Heart left ventricle (tissue), 16 donors: ENCODE data around the gene EIF1B. TPM values are rescaled to one million over a fixed set of nuclear protein-coding genes. Genes with fewer than 3 reads are reported as not detected.

Experiments used
- ATAC-seq, 4 donors: fragments of 200-7000 bp; cut with Tn5 transposase; one replicate each; pipeline ENCODE4 v1.9.1; 2020 to 2022; ENCODE audit warnings: moderate library complexity in 4 of 4, mild to moderate bottlenecking in 3 of 4, moderate number of reproducible peaks in 1 of 4
- DNase-seq, 5 donors: peaks; one replicate each; pipeline ENCODE4 v3.0.0-alpha.2; 2020
- H3K27ac ChIP-seq, 12 donors: fragments of 200-600 bp; sonication (generic) in 4 of 12; one replicate each; pipeline versions ENCODE4 v1.5.0 to v1.8.0; 2016 to 2022; ENCODE audit warnings: mild to moderate bottlenecking in 2 of 12
- H3K27me3 ChIP-seq, 9 donors: fragments of 200-600 bp; sonication (generic) in 2 of 9; one replicate each; pipeline versions ENCODE4 v1.5.1 to v1.8.0; 2016 to 2022; ENCODE audit warnings: mild to moderate bottlenecking in 3 of 9
- H3K36me3 ChIP-seq, 9 donors: fragments of 200-600 bp; sonication (generic) in 2 of 9; one replicate each; pipeline versions ENCODE4 v1.5.0 to v1.8.0; 2018 to 2022; ENCODE audit warnings: mild to moderate bottlenecking in 2 of 9
- H3K4me1 ChIP-seq, 12 donors: fragments of 200-600 bp; sonication (generic) in 4 of 12; one replicate each; pipeline versions ENCODE4 v1.5.0 to v1.8.0; 2016 to 2022; ENCODE audit warnings: mild to moderate bottlenecking in 3 of 12
- H3K4me3 ChIP-seq, 12 donors: fragments of 200-600 bp; sonication (generic) in 4 of 12; one replicate each; pipeline versions ENCODE4 v1.5.0 to v1.8.0; 2017 to 2022; ENCODE audit warnings: mild to moderate bottlenecking in 9 of 12, moderate library complexity in 4 of 12
- H3K9me3 ChIP-seq, 12 donors: fragments of 200-600 bp; sonication (generic) in 4 of 12; one replicate each; pipeline versions ENCODE4 v1.5.0 to v1.8.0; 2016 to 2022; ENCODE audit warnings: mild to moderate bottlenecking in 1 of 12
- CTCF ChIP-seq, 12 donors: fragments of 200-600 bp; sonication (generic) in 4 of 12; IDR thresholded peaks; one replicate each; pipeline versions ENCODE4 v1.5.0 to v1.8.0; 2018 to 2022; ENCODE audit warnings: antibody characterized with exemption in 12 of 12, mild to moderate bottlenecking in 5 of 12
- POLR2A ChIP-seq, 2 donors: fragments of 450-650 bp; IDR thresholded peaks; one replicate each; pipeline ENCODE4 v1.6.1; 2017; ENCODE audit warnings: antibody characterized with exemption in 2 of 2, mild to moderate bottlenecking in 2 of 2, moderate library complexity in 2 of 2
- WGBS, 4 donors: extraction: QIAGEN DNeasy Blood & Tissue Kit in 2 of 4; methylation state at CpG; one replicate each; pipeline versions ENCODE4 v1.1.5 to v1.1.7; 2013 to 2018; 5-methylcytosine and 5-hydroxymethylcytosine counted together
- intact Hi-C, 10 donors: fragments of 100-400 bp; cut with DNase I; formaldehyde crosslinking; loops; one replicate each; pipeline versions ENCODE4 v1.11.1 to v1.14.2; 2022
- long read RNA-seq, 3 donors: library from polyadenylated mRNA; unstranded; transcript quantifications; one replicate each; pipeline ENCODE4 v2.0.0, GENCODE V29; 2020 to 2021
- polyA plus RNA-seq, 2 donors: library from polyadenylated mRNA; stranded (reverse); fragments of 200-250 nt; gene quantifications; one replicate each; pipeline ENCODE4 v1.2.3, GENCODE V29; 2013
- total RNA-seq, 9 donors: library from RNA; depleted of rRNA in 2 of 9; stranded (reverse); fragments of >200 nt in 2 of 9; fragmentation: NEBNext Ultra II Directional in 3 of 9; extraction: Animal tissue kit (Norgen Biotek cat#: 25700) in 3 of 9; gene quantifications; one replicate each; pipeline versions ENCODE4 v1.1.0 to v1.2.4, GENCODE V29; 2016 to 2023
- donor health status: ischemic (EF 13 %, LVEDD 7.1; RV severe dilation, severe dysfunction).
- donor health status: healthy with polysubstance abuse.
- donor health status: DM: no; HTN: yes; CAD: no.
- donor health status: DM: no; HTN: no; CAD: no.
- donor health status: ischemic (EF 25% LVEDD 6.9; RV normal size, moderate dysfunction).
- donor health status: ischemic (EF 25% LVEDD 5.7; RV mildly dilated, moderate dysfunction).
- donor health status: healthy.
- donor health status: DM: yes; HTN: yes; CAD: no.
- donor health status: ischemic (EF 35%, LVEDD 5.7; RV mildly dilated, moderate dysfunction).
- donor health status: nonischemic (EF 11% LVEDD 7.7; RV severe dilation, severe dysfunction).
- donor health status: DM: yes; HTN: yes; CAD: no.
- donor health status: PGD.
- donor health status: ischemic (EF 29% LVEDD 5.4; RV normal size, mild dysfunction).
- donor health status: nonischemic (EF 23%, LVEDD 6.1; RV moderate dilation, normal function).

EIF1B gene
- 100 to 1,000 TPM in 7 of 9 donors, 10 to 100 TPM in 2; 64.0 to 357 (median 289) TPM for total RNA-seq
- polyA plus RNA-seq = 100 to 1,000 TPM; 170 to 590 TPM
- long read RNA-seq, donor 1, transcript EIF1B-201 (4 exons, 1,010 nt) = major isoform, 350 of 382 reads
- long read RNA-seq, donor 1, partial matches to known transcripts = 10 of 382 reads
- long read RNA-seq, donor 1, other reads (novel, unspliced or antisense) = 15 of 382 reads
- long read RNA-seq, donor 2, transcript EIF1B-204 (3 exons, 637 nt) = minor isoform, 5 of 460 reads
- long read RNA-seq, donor 2, transcript EIF1B-203 (2 exons, 632 nt) = minor isoform, 5 of 460 reads
- long read RNA-seq, donor 2, transcript EIF1B-201 (4 exons, 1,010 nt) = major isoform, 421 of 460 reads
- long read RNA-seq, donor 2, partial matches to known transcripts = 13 of 460 reads
- long read RNA-seq, donor 2, other reads (novel, unspliced or antisense) = 16 of 460 reads
- long read RNA-seq, donor 3, transcript EIF1B-201 (4 exons, 1,010 nt) = major isoform, 258 of 276 reads
- long read RNA-seq, donor 3, partial matches to known transcripts = 9 of 276 reads
- long read RNA-seq, donor 3, other reads (novel, unspliced or antisense) = 8 of 276 reads

GRCh38 chr3:40309418-40309924 lies at the start of gene EIF1B:
Gene EIF1B, plus strand, starts transcription at chr3:40309707. Its CDS starts 235 bp downstream, at chr3:40309942.
- peak within 1 kb of the TSS; percentile 71 to 96 (median 88) for H3K4me3 ChIP-seq
- no peaks in the 10 kb centered on the region for H3K27me3 ChIP-seq
- peaks cover 0 to 50% (median 32%) of the 10 kb centered on the region in 12 donors for H3K4me1 ChIP-seq
- intact Hi-C loops = loop anchor here in 4 of 10 donors (1.0 to 5.0 kb wide), 3 partner anchors 71 to 143 kb away; no protein-coding TSS in a partner anchor
- TF ChIP-seq CTCF (IDR thresholded peaks at IDR 0.05) (peak; percentile 85 to 99 (median 94)), POLR2A (IDR thresholded peaks at IDR 0.05) (peak; percentile 48 to 99)
- DNase-seq (peak; percentile 98 to 99 (median 99)), ATAC-seq (peak; percentile 91 to 96 (median 94))
- 0% methylated on average over 41 to 50 of the region's 50 CpGs for WGBS, 4 donors
- H3K27ac ChIP-seq = peak within 1 kb of the TSS; percentile 92 to 99 (median 97)
- no peaks in the 10 kb centered on the region for H3K9me3 ChIP-seq
- peaks cover 0 to 38% (median 35%) of the 10 kb centered on the region in 9 donors for H3K36me3 ChIP-seq

DNA sequence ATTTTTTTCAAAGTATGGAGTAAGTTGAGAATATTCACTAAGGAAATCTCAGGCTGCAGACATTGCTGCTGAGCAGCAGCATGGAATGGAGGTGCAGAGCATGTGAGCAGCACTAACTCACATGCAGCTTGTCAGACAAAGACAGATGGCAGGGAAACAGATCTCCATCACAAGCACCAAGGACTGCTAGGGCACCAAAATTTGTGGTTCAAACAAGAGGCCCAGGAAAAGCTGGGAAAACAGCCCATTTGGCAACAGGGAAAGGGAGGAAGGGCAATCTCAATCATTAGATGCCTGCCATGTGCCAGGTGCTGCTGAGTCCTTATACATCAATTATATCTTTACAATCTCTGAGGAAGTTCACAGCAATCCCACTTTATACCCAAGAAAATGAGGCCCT lies 47.2 kb upstream of the EIF1B start:
- intact Hi-C loops = no loop called here
- H3K4me1 ChIP-seq = peaks cover 0 to 12% (median 0%) of the 10 kb centered on the region in 12 donors
- ATAC-seq (no peak), DNase-seq (no peak)
- no peak overlapping the region for H3K27ac ChIP-seq
- no peaks in the 10 kb centered on the region for H3K27me3 ChIP-seq
- TF ChIP-seq POLR2A (IDR thresholded peaks at IDR 0.05) (no peak), CTCF (IDR thresholded peaks at IDR 0.05) (no peak)
- H3K4me3 ChIP-seq = no peak overlapping the region
- no peaks in the 10 kb centered on the region for H3K9me3 ChIP-seq
- no peaks in the 10 kb centered on the region for H3K36me3 ChIP-seq

GRCh38 chr3:40264451-40264850 lies 45.1 kb upstream of the EIF1B start:
- H3K27me3 ChIP-seq = no peaks in the 10 kb centered on the region
- TF ChIP-seq CTCF (IDR thresholded peaks at IDR 0.05) (no peak), POLR2A (IDR thresholded peaks at IDR 0.05) (no peak)
- H3K4me3 ChIP-seq = no peak overlapping the region
- 78 to 93% (median 88%) methylated on average over 1 of the region's 1 CpG for WGBS, 4 donors
- no peaks in the 10 kb centered on the region for H3K9me3 ChIP-seq
- ATAC-seq (no peak), DNase-seq (no peak)
- intact Hi-C loops = no loop called here
- no peaks in the 10 kb centered on the region for H3K36me3 ChIP-seq
- no peak overlapping the region for H3K27ac ChIP-seq
- H3K4me1 ChIP-seq = peaks cover 0 to 15% (median 4%) of the 10 kb centered on the region in 12 donors

DNA sequence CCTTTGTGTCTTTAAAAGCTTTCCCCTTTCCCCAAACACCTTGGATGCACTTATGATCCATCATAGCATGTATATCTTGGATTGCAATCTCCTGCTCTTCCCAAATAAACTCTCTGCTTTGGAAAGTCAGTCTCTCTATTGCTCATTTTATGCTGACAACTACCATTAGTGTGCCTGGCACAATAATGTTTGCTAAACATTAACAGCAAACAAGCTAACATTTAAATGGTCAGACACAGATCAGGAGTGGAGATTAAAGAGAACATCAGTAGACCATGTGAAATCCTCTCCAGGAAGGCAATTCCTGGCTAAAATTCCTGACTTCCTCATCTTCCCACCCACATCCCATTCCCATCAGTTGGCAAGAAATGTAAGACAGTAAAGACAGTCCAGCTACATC lies 44.3 kb upstream of the EIF1B start:
- no peaks in the 10 kb centered on the region for H3K36me3 ChIP-seq
- TF ChIP-seq POLR2A (IDR thresholded peaks at IDR 0.05) (no peak), CTCF (IDR thresholded peaks at IDR 0.05) (no peak)
- peaks cover 0 to 2% (median 0%) of the 10 kb centered on the region in 12 donors for H3K9me3 ChIP-seq
- H3K4me3 ChIP-seq = no peak overlapping the region
- no peaks in the 10 kb centered on the region for H3K27me3 ChIP-seq
- ATAC-seq = no peak
- H3K4me1 ChIP-seq = peaks cover 0 to 15% (median 2%) of the 10 kb centered on the region in 12 donors
- no peak for DNase-seq
- intact Hi-C loops = no loop called here
- H3K27ac ChIP-seq = no peak overlapping the region
